B cell (primary cell): ENCODE measurements around the gene GYG2. TPM values are rescaled to one million over a fixed set of nuclear protein-coding genes. Genes with fewer than 3 reads are reported as not detected.

Experiments
- ATAC-seq: fragments of 200-7000 bp; cut with Tn5 transposase; one replicate; pipeline ENCODE4 v1.10.0; 2021; ENCODE audit warnings: low read depth, mild to moderate bottlenecking, moderate number of reproducible peaks, moderate library complexity
- CTCF ChIA-PET: fragments of 350-600 bp; sonication (Branson Sonifier 250); formaldehyde crosslinking; loops from one replicate; lab custom pipeline; 2021; ENCODE audit warnings: antibody characterized with exemption, inconsistent platforms; lab: Charles Lee
- POLR2A ChIA-PET: fragments of 350-600 bp; sonication (Branson Sonifier 250); formaldehyde crosslinking; loops from one replicate; lab custom pipeline; 2021; ENCODE audit warnings: antibody characterized with exemption; lab: Charles Lee
- DNase-seq: peaks from one replicate; pipeline ENCODE4 v3.0.0; 2013
- H2AFZ ChIP-seq: 2 replicates; pipeline ENCODE4 v1.6.1; 2012; ENCODE audit warnings: mild to moderate bottlenecking, low read depth, low read length; ENCODE audit not compliant: insufficient read depth, poor library complexity, severe bottlenecking
- H3K27ac ChIP-seq, 2 donors: 1 replicate in 1 of 2; 2 replicates in 1 of 2; pipeline ENCODE4 v1.5.1; 2012 to 2013; ENCODE audit warnings: low read length in 2 of 2, mild to moderate bottlenecking in 2 of 2, moderate library complexity in 1 of 2
- H3K27me3 ChIP-seq, 4 experiments: fragments of 200-600 bp in 1 of 4; sonication (generic) in 1 of 4; replicated peaks in 1 of 4; 1 replicate in 2 of 4; 2 replicates in 2 of 4; pipeline versions ENCODE4 v1.6.1 to v1.7.0; 2013 to 2016; ENCODE audit warnings: low read length in 3 of 4, mild to moderate bottlenecking in 2 of 4, mixed read lengths in 1 of 4, moderate library complexity in 1 of 4; ENCODE audit not compliant: insufficient read depth in 4 of 4, control insufficient read depth in 3 of 4; ENCODE audit errors: control extremely low read depth in 1 of 4
- H3K36me3 ChIP-seq, 2 experiments: replicated peaks in 1 of 2; 1 replicate in 1 of 2; 2 replicates in 1 of 2; pipeline versions ENCODE4 v1.6.1 to v1.7.1; 2013; ENCODE audit warnings: low read length in 1 of 2; ENCODE audit not compliant: insufficient read depth in 2 of 2, control insufficient read depth in 1 of 2; ENCODE audit errors: control extremely low read depth in 1 of 2, extremely low read depth in 1 of 2
- H3K4me1 ChIP-seq, 2 donors: fragments of 200-600 bp in 1 of 2; sonication (generic) in 1 of 2; 1 replicate in 1 of 2; 2 replicates in 1 of 2; pipeline versions ENCODE4 v1.5.1 to v1.6.1; 2013 to 2017; ENCODE audit warnings: low read length in 2 of 2; ENCODE audit not compliant: control insufficient read depth in 2 of 2, insufficient read depth in 2 of 2
- H3K4me2 ChIP-seq: replicated peaks from 2 replicates; pipeline ENCODE3; 2012; ENCODE audit warnings: mild to moderate bottlenecking, low read depth, low read length; ENCODE audit not compliant: poor library complexity, severe bottlenecking
- H3K4me3 ChIP-seq, 5 experiments: fragments of 200-600 bp in 1 of 5; sonication (generic) in 1 of 5; 1 replicate in 3 of 5; 2 replicates in 2 of 5; pipeline versions ENCODE4 v1.5.1 to v1.7.0; 2011 to 2016; ENCODE audit warnings: low read length in 4 of 5, mild to moderate bottlenecking in 4 of 5, low read depth in 2 of 5, control low read depth in 1 of 5, moderate library complexity in 1 of 5; ENCODE audit not compliant: insufficient read depth in 1 of 5; ENCODE audit errors: control extremely low read depth in 1 of 5, extremely low read depth in 1 of 5
- H3K79me2 ChIP-seq: fragments of 200-600 bp; sonication (generic); one replicate; pipeline ENCODE4 v1.6.0; 2016; ENCODE audit warnings: low read length; ENCODE audit not compliant: control insufficient read depth, insufficient read depth
- H3K9ac ChIP-seq: fragments of 200-600 bp; sonication (generic); 2 replicates; pipeline ENCODE4 v1.6.1; 2017; ENCODE audit warnings: mild to moderate bottlenecking, low read length, moderate library complexity
- H3K9me3 ChIP-seq, 3 donors: one replicate each; pipeline versions ENCODE4 v1.6.1 to v1.7.1; 2013; ENCODE audit warnings: low read length in 2 of 3; ENCODE audit not compliant: control insufficient read depth in 2 of 3, insufficient read depth in 1 of 3; ENCODE audit errors: control extremely low read depth in 1 of 3
- H4K20me1 ChIP-seq: 2 replicates; pipeline ENCODE4 v1.6.0; 2012; ENCODE audit warnings: mild to moderate bottlenecking, low read length; ENCODE audit not compliant: insufficient read depth, control insufficient read depth, poor library complexity, severe bottlenecking
- H3K27ac Mint-ChIP-seq: one replicate; pipeline ENCODE4 v1.8.0; 2021; ENCODE audit warnings: mixed read lengths
- H3K27me3 Mint-ChIP-seq: one replicate; pipeline ENCODE4 v1.8.0; 2021; ENCODE audit warnings: mixed read lengths
- H3K4me1 Mint-ChIP-seq: one replicate; pipeline ENCODE4 v1.8.0; 2021; ENCODE audit warnings: mixed read lengths
- H3K4me3 Mint-ChIP-seq: one replicate; pipeline ENCODE4 v1.8.0; 2021; ENCODE audit warnings: mixed read lengths
- H3K9me3 Mint-ChIP-seq: one replicate; pipeline ENCODE4 v1.8.0; 2022; ENCODE audit warnings: mixed read lengths; ENCODE audit not compliant: insufficient read depth
- CTCF ChIP-seq: fragments of 200-600 bp; IDR thresholded peaks from one replicate; pipeline ENCODE4 v1.8.0; 2022; ENCODE audit warnings: antibody characterized with exemption, mild to moderate bottlenecking
- EZH2 ChIP-seq: IDR thresholded peaks from 2 replicates; pipeline ENCODE4 v1.6.1; 2012; ENCODE audit warnings: borderline replicate concordance, low read depth, mild to moderate bottlenecking, moderate library complexity, low read length; ENCODE audit not compliant: insufficient read depth, poor library complexity, severe bottlenecking
- WGBS: methylation state at CpG from one replicate; pipeline ENCODE4 v1.1.5; 2013; ENCODE audit warnings: missing lambda C conversion rate; ENCODE audit not compliant: insufficient coverage; 5-methylcytosine and 5-hydroxymethylcytosine counted together
- intact Hi-C: fragments of 100-400 bp; cut with micrococcal nuclease; formaldehyde crosslinking; loops from one replicate; pipeline ENCODE4 v1.10.0; 2022
- polyA plus RNA-seq: library from polyadenylated mRNA; depleted of rRNA; stranded (reverse); fragments of >200 nt; gene quantifications from 2 replicates; pipeline ENCODE4 v1.2.3, GENCODE V29; 2012
- total RNA-seq, 2 donors: library from RNA; stranded (reverse); fragments of 120-200 nt in 1 of 2; gene quantifications; 1 replicate in 1 of 2; 2 replicates in 1 of 2; pipeline versions ENCODE4 v1.2.3 to v1.2.4, GENCODE V29; 2013 to 2022

The GYG2 gene
- total and polyA plus RNA-seq, 2 donors (not counting 1 experiment from before 2014, with no cell fraction given): not detected

- Mint-ChIP-seq H3K4me1 (peaks cover 11% of the 10 kb centered on the region), H3K9me3 (no peaks in the 10 kb centered on the region), H3K27me3 (no peaks in the 10 kb centered on the region), H3K4me3 (peak overlapping the region; percentile 67), H3K27ac (no peak overlapping the region)
- TF ChIP-seq CTCF (no peak), EZH2 (no peak)
- Histone ChIP-seq H3K4me3 (no peak overlapping the region), H3K36me3 (no peaks in the 10 kb centered on the region), H3K27me3 (no peaks in the 10 kb centered on the region), H3K79me2 (no peaks in the 10 kb centered on the region), H3K9me3 (peaks cover 0 to 10% (median 5%) of the 10 kb centered on the region in 3 donors), H3K4me2 (no peak overlapping the region), H2AFZ (no peak overlapping the region), H3K27ac (no peak overlapping the region), H4K20me1 (no peaks in the 10 kb centered on the region), H3K4me1 (peaks cover 4 to 7% of the 10 kb centered on the region in 2 donors), H3K9ac (no peak overlapping the region)
- 60% methylated on average over 1 of the region's 13 CpGs for WGBS
- CTCF ChIA-PET: no interaction called here
- intact Hi-C loops: no loop called here
- POLR2A ChIA-PET: no interaction called here
- ATAC-seq (no peak), DNase-seq (no peak)
Measured at GRCh38 chrX:2898846-2899512, 70.2 kb downstream of the GYG2 start.

- Histone ChIP-seq H3K4me2 (no peak overlapping the region), H3K4me3 (no peak overlapping the region), H4K20me1 (no peaks in the 10 kb centered on the region), H3K4me1 (peaks cover 4 to 7% of the 10 kb centered on the region in 2 donors), H3K27ac (no peak overlapping the region), H3K79me2 (no peaks in the 10 kb centered on the region), H2AFZ (no peak overlapping the region), H3K27me3 (no peaks in the 10 kb centered on the region), H3K36me3 (no peaks in the 10 kb centered on the region), H3K9ac (no peak overlapping the region), H3K9me3 (peaks cover 0 to 21% (median 10%) of the 10 kb centered on the region in 3 donors)
- Mint-ChIP-seq H3K27me3 (no peaks in the 10 kb centered on the region), H3K4me3 (no peak overlapping the region), H3K27ac (no peak overlapping the region), H3K4me1 (peaks cover 11% of the 10 kb centered on the region), H3K9me3 (no peaks in the 10 kb centered on the region)
- intact Hi-C loops: no loop called here
- POLR2A ChIA-PET: no interaction called here
- CTCF ChIA-PET: no interaction called here
- WGBS: 98% methylated on average over 5 of the region's 9 CpGs
- TF ChIP-seq EZH2 (no peak), CTCF (no peak)
- DNase-seq: no peak
- no peak for ATAC-seq
Measured at GRCh38 chrX:2901367-2902036, 72.8 kb downstream of the GYG2 start.
